ENCODE data around the gene MEG3.

DNA sequence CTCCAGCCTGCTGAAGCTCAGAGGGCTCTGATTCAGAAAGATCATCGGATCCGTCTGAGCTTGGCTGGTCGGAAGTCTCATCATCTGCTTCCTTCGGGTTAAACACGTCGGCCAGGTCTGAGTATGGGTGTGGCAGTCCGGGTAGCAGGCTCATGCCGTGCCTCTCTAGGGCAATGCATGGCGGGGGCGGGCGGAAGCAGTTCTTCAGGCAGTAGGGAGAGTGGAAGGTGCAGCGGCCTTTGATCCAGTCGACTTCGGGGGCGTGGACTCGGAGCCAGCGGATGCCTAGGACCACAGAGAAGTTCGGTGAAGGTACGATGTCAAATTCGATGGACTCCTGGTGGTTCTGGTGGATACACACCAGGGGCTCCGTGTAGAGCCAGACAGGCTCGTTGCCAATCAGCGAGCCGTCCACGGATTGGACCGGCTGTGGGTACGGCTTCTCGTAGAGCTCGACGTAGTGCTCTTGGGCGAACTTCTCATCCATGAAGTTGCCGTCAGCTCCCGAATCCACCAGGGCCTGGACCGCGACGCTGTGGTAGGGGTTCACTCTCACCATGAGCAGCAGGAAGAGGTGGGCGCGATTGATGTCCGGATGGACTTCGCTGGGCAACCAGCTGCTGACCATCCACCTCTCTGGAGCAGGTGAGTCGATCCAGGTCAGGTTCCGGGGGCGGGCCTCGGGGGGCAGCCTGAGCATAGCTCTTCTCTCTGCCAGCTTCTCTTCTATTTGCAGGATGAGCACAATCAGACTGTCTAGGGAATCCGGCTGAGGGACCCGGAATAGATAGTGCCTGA is 57.3 kb downstream of the MEG3 start:
- TF ChIP-seq, protein P1, sequence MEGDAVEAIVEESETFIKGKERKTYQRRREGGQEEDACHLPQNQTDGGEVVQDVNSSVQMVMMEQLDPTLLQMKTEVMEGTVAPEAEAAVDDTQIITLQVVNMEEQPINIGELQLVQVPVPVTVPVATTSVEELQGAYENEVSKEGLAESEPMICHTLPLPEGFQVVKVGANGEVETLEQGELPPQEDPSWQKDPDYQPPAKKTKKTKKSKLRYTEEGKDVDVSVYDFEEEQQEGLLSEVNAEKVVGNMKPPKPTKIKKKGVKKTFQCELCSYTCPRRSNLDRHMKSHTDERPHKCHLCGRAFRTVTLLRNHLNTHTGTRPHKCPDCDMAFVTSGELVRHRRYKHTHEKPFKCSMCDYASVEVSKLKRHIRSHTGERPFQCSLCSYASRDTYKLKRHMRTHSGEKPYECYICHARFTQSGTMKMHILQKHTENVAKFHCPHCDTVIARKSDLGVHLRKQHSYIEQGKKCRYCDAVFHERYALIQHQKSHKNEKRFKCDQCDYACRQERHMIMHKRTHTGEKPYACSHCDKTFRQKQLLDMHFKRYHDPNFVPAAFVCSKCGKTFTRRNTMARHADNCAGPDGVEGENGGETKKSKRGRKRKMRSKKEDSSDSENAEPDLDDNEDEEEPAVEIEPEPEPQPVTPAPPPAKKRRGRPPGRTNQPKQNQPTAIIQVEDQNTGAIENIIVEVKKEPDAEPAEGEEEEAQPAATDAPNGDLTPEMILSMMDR (conservative IDR thresholded peaks at IDR 0.05; ENCODE audit: low read length) = no peak
- TF ChIP-seq EZH2phosphoT487 (IDR thresholded peaks at IDR 0.05; ENCODE audit: borderline replicate concordance, low read depth, low read length) = no peak

Data from OCI-LY7 (cell line).